K562 (cell line): ENCODE measurements around the gene TLE6. TPM values are rescaled to one million over a fixed set of nuclear protein-coding genes. Genes with fewer than 3 reads are reported as not detected.
A peak's percentile ranks its signal among the peaks of the same experiment; 100 is the strongest.

Source experiments
- CXXC5 ChIP-seq: fragments of 250-450 bp; sonication (Bioruptor Pico); IDR thresholded peaks from 2 replicates; pipeline ENCODE4 v1.8.0; 2022; ENCODE audit warnings: inconsistent platforms, mild to moderate bottlenecking, moderate library complexity
- E2F6 ChIP-seq, 2 experiments: IDR thresholded peaks; 2 replicates each; pipeline ENCODE4 v1.6.1; 2011; ENCODE audit warnings: borderline replicate concordance in 1 of 2, control low read depth in 1 of 2, low read depth in 1 of 2, low read length in 1 of 2, mild to moderate bottlenecking in 1 of 2, mixed read lengths in 1 of 2, moderate library complexity in 1 of 2; ENCODE audit not compliant: insufficient read depth in 1 of 2, insufficient read length in 1 of 2, poor library complexity in 1 of 2, severe bottlenecking in 1 of 2; ENCODE audit errors: extremely low read depth in 1 of 2
- HDAC8 ChIP-seq: fragments of 450-650 bp; IDR thresholded peaks from 2 replicates; pipeline ENCODE4 v1.6.1; 2016; ENCODE audit warnings: mild to moderate bottlenecking, missing genetic modification characterization, moderate library complexity, missing compliant biosample characterization
- HDGF ChIP-seq: fragments of 450-650 bp; IDR thresholded peaks from 2 replicates; pipeline ENCODE4 v1.6.1; 2016
- HLTF ChIP-seq: fragments of 450-650 bp; IDR thresholded peaks from 2 replicates; pipeline ENCODE4 v1.6.1; 2016
- HNRNPH1 ChIP-seq: fragments of 200-400 bp; formaldehyde crosslinking; optimal IDR thresholded peaks from 2 replicates; pipeline ENCODE3; 2017; ENCODE audit warnings: low read depth, mild to moderate bottlenecking, low read length, moderate library complexity
- HNRNPL ChIP-seq: fragments of 200-400 bp; formaldehyde crosslinking; IDR thresholded peaks from 2 replicates; pipeline ENCODE4 v1.6.1; 2017; ENCODE audit warnings: low read depth, mild to moderate bottlenecking, low read length
- ILF3 ChIP-seq: fragments of 450-650 bp; IDR thresholded peaks from 2 replicates; pipeline ENCODE4 v1.6.1; 2018; ENCODE audit warnings: antibody characterized with exemption, mild to moderate bottlenecking, moderate library complexity, borderline replicate concordance
- MAZ ChIP-seq, 2 experiments: fragments of 450-650 bp in 1 of 2; sonication (generic) in 1 of 2; formaldehyde crosslinking; IDR thresholded peaks in 1 of 2; conservative IDR thresholded peaks in 1 of 2; 2 replicates each; pipeline versions ENCODE4 v1.4.0 to v1.5.0; 2020; ENCODE audit warnings: mild to moderate bottlenecking in 1 of 2, missing genetic modification reagents in 1 of 2
- PKNOX1 ChIP-seq: fragments of 450-650 bp; IDR thresholded peaks from 2 replicates; pipeline ENCODE4 v1.6.1; 2016
- PRMT5 ChIP-seq: sonication (generic); formaldehyde crosslinking; IDR thresholded peaks from 2 replicates; pipeline ENCODE4 v1.5.0; 2020; ENCODE audit warnings: missing genetic modification reagents
- RBBP5 ChIP-seq: fragments of 200-600 bp; sonication (generic); IDR thresholded peaks from 2 replicates; pipeline ENCODE4 v1.6.1; 2012; ENCODE audit warnings: borderline replicate concordance, mild to moderate bottlenecking, low read length, control low read depth, inconsistent platforms; ENCODE audit not compliant: insufficient read depth, poor library complexity, severe bottlenecking
- RFX1 ChIP-seq: fragments of 450-650 bp; IDR thresholded peaks from 2 replicates; pipeline ENCODE4 v1.6.1; 2016; ENCODE audit warnings: mild to moderate bottlenecking, moderate library complexity
- SNRNP70 ChIP-seq: fragments of 200-400 bp; formaldehyde crosslinking; optimal IDR thresholded peaks from 2 replicates; pipeline ENCODE3; 2017; ENCODE audit warnings: low read depth, low read length
- ZBTB34 ChIP-seq: fragments of 250-450 bp; sonication (Bioruptor Pico); IDR thresholded peaks from 2 replicates; pipeline ENCODE4 v1.8.0; 2021; ENCODE audit warnings: mild to moderate bottlenecking, moderate library complexity
- ZKSCAN3 ChIP-seq: fragments of 250-450 bp; sonication (Bioruptor Pico); IDR thresholded peaks from 2 replicates; pipeline ENCODE4 v1.4.0; 2020
- ZNF347 ChIP-seq: fragments of 450-650 bp; formaldehyde crosslinking; IDR thresholded peaks from 2 replicates; pipeline ENCODE4 v1.4.0; 2020; ENCODE audit warnings: low read depth, mild to moderate bottlenecking, moderate library complexity
- ZNF707 ChIP-seq: fragments of 250-450 bp; sonication (Bioruptor Pico); conservative IDR thresholded peaks from 2 replicates; pipeline ENCODE4 v1.8.0; 2022; ENCODE audit warnings: inconsistent platforms, mild to moderate bottlenecking, moderate library complexity
- polyA plus RNA-seq, 8 experiments: library from polyadenylated mRNA; depleted of rRNA in 4 of 8; stranded (reverse) in 5 of 8; unstranded in 3 of 8; fragments of >200 nt; fragmentation: Nextera tagmentation in 2 of 8; fragmentation: Illumina TruSeq in 1 of 8; extraction: Ambion mirVana in 2 of 8; extraction: Trizol in 1 of 8; gene quantifications; 2 replicates each; pipeline versions ENCODE4 v1.2.1 to v1.2.3, GENCODE V29; 2011 to 2014; ENCODE audit warnings: inconsistent platforms in 1 of 8, missing spikeins in 1 of 8
- total RNA-seq, 7 experiments: library from RNA; depleted of rRNA in 6 of 7; stranded (reverse); fragments of >200 nt in 6 of 7; fragmentation: Illumina TruSeq in 2 of 7; extraction: Trizol in 2 of 7; gene quantifications; 2 replicates each; pipeline versions ENCODE4 v1.2.1 to v1.2.3, GENCODE V29; 2011 to 2021; ENCODE audit warnings: low replicate concordance in 1 of 7
- TF ChIP-seq, protein P1 (sequence below): fragments of 250-450 bp; sonication (Bioruptor Pico); IDR thresholded peaks from 2 replicates; pipeline ENCODE4 v1.8.0; 2022; ENCODE audit warnings: moderate library complexity, mild to moderate bottlenecking, inconsistent platforms
- TF ChIP-seq, protein P2 (sequence below): fragments of 450-650 bp; formaldehyde crosslinking; IDR thresholded peaks from 2 replicates; pipeline ENCODE4 v1.4.0; 2020; ENCODE audit warnings: mild to moderate bottlenecking
- TF ChIP-seq, protein P3 (sequence below): fragments of 450-650 bp; IDR thresholded peaks from one replicate; pipeline ENCODE4 v1.6.1; 2018; ENCODE audit warnings: mild to moderate bottlenecking, moderate library complexity; ENCODE audit not compliant: partially characterized antibody

TLE6 gene
- total and polyA plus RNA-seq, 9 of the 15 experiments (the other 6 are each of a cell fraction or from before 2014, with no cell fraction given), result 1.1 to 6.1 (median 2.5) TPM

DNA sequence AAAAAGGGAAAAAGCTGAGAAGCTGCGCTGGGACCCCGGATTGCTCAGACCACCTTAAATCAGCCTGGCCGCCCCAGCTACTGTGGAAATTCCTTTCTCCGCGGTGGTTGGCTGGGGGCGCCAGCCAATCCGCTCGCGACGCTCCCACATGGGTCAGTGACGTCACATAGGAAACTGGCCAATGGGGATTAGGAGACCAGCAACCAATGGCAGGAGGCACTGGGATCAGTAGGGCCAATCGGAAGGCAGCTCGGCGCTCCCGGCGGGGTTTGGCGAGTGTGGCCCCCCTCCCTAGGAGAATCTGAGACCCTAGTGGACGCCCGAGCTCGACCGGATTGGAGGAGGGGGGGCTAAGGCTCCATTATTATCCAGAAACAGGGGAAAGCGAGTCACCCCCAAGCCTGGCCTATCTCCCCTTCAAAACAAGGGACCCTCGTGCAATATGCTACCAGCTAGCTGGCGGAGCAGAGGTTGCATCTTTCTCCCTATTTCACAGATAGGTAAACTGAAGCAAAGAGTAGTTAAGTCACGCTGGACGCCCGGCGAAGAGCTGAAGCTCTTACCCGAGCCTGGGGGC lies 58.3 kb downstream of the TLE6 start (continued):
- no peak for TF ChIP-seq ZBTB34 (CRISPR knock-in tag)
- TF ChIP-seq PKNOX1, result no peak
- no peak for TF ChIP-seq CXXC5 (CRISPR knock-in tag)
- no peak for TF ChIP-seq HNRNPL
- no peak for TF ChIP-seq SNRNP70
- TF ChIP-seq, protein P1, sequence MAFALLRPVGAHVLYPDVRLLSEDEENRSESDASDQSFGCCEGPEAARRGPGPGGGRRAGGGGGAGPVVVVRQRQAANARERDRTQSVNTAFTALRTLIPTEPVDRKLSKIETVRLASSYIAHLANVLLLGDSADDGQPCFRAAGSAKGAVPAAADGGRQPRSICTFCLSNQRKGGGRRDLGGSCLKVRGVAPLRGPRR (CRISPR knock-in tag), result no peak
- no peak for TF ChIP-seq ZKSCAN3 (CRISPR knock-in tag)
- no peak for TF ChIP-seq RFX1
- 0 out of 2 replicates have a peak, but pooled peaks have one; percentile 25 for TF ChIP-seq HDAC8 (tag)
- peak; percentile 22 to 55 for TF ChIP-seq E2F6 (IDR thresholded peaks at IDR 0.05; ENCODE audit: borderline replicate concordance in 1 of 2, extremely low read depth in 1 of 2, insufficient read depth in 1 of 2, insufficient read length in 1 of 2, low read depth in 1 of 2, low read length in 1 of 2, poor library complexity in 1 of 2, severe bottlenecking in 1 of 2)
- TF ChIP-seq HDGF, result peak; percentile 95
- no peak for TF ChIP-seq ILF3
- no peak for TF ChIP-seq HNRNPH1
- TF ChIP-seq, protein P2, sequence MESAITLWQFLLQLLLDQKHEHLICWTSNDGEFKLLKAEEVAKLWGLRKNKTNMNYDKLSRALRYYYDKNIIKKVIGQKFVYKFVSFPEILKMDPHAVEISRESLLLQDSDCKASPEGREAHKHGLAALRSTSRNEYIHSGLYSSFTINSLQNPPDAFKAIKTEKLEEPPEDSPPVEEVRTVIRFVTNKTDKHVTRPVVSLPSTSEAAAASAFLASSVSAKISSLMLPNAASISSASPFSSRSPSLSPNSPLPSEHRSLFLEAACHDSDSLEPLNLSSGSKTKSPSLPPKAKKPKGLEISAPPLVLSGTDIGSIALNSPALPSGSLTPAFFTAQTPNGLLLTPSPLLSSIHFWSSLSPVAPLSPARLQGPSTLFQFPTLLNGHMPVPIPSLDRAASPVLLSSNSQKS, result no peak
- no peak for TF ChIP-seq RBBP5
- no peak for TF ChIP-seq PRMT5 (CRISPR knock-in tag)
- TF ChIP-seq, protein P3, sequence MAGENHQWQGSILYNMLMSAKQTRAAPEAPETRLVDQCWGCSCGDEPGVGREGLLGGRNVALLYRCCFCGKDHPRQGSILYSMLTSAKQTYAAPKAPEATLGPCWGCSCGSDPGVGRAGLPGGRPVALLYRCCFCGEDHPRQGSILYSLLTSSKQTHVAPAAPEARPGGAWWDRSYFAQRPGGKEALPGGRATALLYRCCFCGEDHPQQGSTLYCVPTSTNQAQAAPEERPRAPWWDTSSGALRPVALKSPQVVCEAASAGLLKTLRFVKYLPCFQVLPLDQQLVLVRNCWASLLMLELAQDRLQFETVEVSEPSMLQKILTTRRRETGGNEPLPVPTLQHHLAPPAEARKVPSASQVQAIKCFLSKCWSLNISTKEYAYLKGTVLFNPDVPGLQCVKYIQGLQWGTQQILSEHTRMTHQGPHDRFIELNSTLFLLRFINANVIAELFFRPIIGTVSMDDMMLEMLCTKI, result no peak
- TF ChIP-seq ZNF707 (CRISPR knock-in tag), result no peak
- no peak for TF ChIP-seq ZNF347 (CRISPR knock-in tag)
- TF ChIP-seq MAZ (CRISPR knock-in tag; conservative IDR thresholded peaks at IDR 0.05 in 1 of 2, IDR thresholded peaks at IDR 0.05 in 1 of 2), result no peak; a peak in 1 of 4 replicates
- TF ChIP-seq HLTF, result no peak
